ENCODE results near the gene SLC27A3.
A peak's percentile ranks its signal among the peaks of the same experiment; 100 is the strongest.

The SLC27A3 gene

GRCh38 chr1:153801028-153801625 is 25.9 kb downstream of the SLC27A3 start:
- DNase-seq = no peak

- DNase-seq = no peak
Observed at GRCh38 chr1:153801786-153802697, 26.8 kb downstream of the SLC27A3 start.

- no peak for DNase-seq
Observed at GRCh38 chr1:153803470-153804056, 28.4 kb downstream of the SLC27A3 start.

GRCh38 chr1:153804112-153804511 is 28.9 kb downstream of the SLC27A3 start:
- no peak for DNase-seq

- DNase-seq = peak; percentile 96
Observed at GRCh38 chr1:153805042-153805745, 30.0 kb downstream of the SLC27A3 start.

GRCh38 chr1:153805886-153806719 is 30.9 kb downstream of the SLC27A3 start:
- DNase-seq = no peak

- no peak for DNase-seq
Observed at GRCh38 chr1:153816283-153816889, 41.2 kb downstream of the SLC27A3 start.

GRCh38 chr1:153818876-153819275 is 43.7 kb downstream of the SLC27A3 start:
- DNase-seq = no peak

GRCh38 chr1:153827168-153827964 is 52.2 kb downstream of the SLC27A3 start:
- no peak for DNase-seq

Data from SIG-M5 (cell line).